K562 (cell line): Measurements from ENCODE around the gene MUC5AC. TPM values are rescaled to one million over a fixed set of nuclear protein-coding genes. Genes with fewer than 3 reads are reported as not detected.

Source experiments
- ATAC-seq: fragments of 200-7000 bp; cut with Tn5 transposase; 3 replicates; pipeline ENCODE4 v1.9.1; 2020; ENCODE audit warnings: moderate library complexity
- BruUV-seq: library from RNA; stranded (reverse); fragments of 400-500 nt; replicated peaks from 2 replicates; lab custom pipeline; 2021; lab: Mats Ljungman, UMichigan
- CTCF ChIA-PET: fragments of 300-600 bp; formaldehyde crosslinking; extraction: SDS; loops from one replicate; lab custom pipeline; 2021; ENCODE audit warnings: low intra/inter-chr PET ratio; lab: Yijun Ruan, JAX
- POLR2A ChIA-PET: fragments of 300-600, 350-650 bp; sonication (Branson Sonifier 250); formaldehyde crosslinking; extraction: SDS; loops from one replicate; lab custom pipeline; 2021; ENCODE audit warnings: antibody characterized with exemption, inconsistent platforms; lab: Yijun Ruan, JAX
- DNase-seq, 4 experiments: peaks; one replicate each; pipeline versions ENCODE4 v3.0.0 to v3.0.0-alpha.2; 2011 to 2018; ENCODE audit warnings: low spot score in 3 of 4, mixed read lengths in 3 of 4; ENCODE audit errors: extremely low read depth in 1 of 4
- FAIRE-seq: peaks from 2 replicates; lab custom pipeline; 2011; peaks lifted over from hg19 to GRCh38; lab: Jason Lieb, UNC
- H2AFZ ChIP-seq: 2 replicates; pipeline ENCODE4 v1.6.0; 2011; ENCODE audit warnings: low read depth, low read length, control low read depth, inconsistent platforms
- H3K27ac ChIP-seq: fragments of 200-600 bp; 3 replicates; pipeline ENCODE4 v1.8.0; 2011; ENCODE audit warnings: low read depth, mild to moderate bottlenecking, control low read depth, inconsistent platforms, low read length, moderate library complexity, mixed read lengths; ENCODE audit errors: extremely low read depth
- H3K27me3 ChIP-seq, 2 experiments: fragments of 300-600 bp in 1 of 2; 2 replicates in 1 of 2; 3 replicates in 1 of 2; pipeline versions ENCODE4 v1.6.0 to v1.8.0; 2011; ENCODE audit warnings: inconsistent platforms in 2 of 2, low read length in 2 of 2, mild to moderate bottlenecking in 1 of 2, mixed read lengths in 1 of 2, moderate library complexity in 1 of 2; ENCODE audit not compliant: control insufficient read depth in 2 of 2, insufficient read depth in 2 of 2
- H3K36me3 ChIP-seq: fragments of 300-600 bp; 3 replicates; pipeline ENCODE4 v1.8.0; 2011; ENCODE audit warnings: mild to moderate bottlenecking, low read length, inconsistent platforms; ENCODE audit not compliant: control insufficient read depth, insufficient read depth
- H3K4me1 ChIP-seq, 2 experiments: fragments of 200-600 bp in 1 of 2; replicated peaks in 1 of 2; 2 replicates in 1 of 2; 3 replicates in 1 of 2; pipeline versions ENCODE4 v1.5.1 to v1.8.0; 2011; ENCODE audit warnings: inconsistent platforms in 2 of 2, low read length in 2 of 2, mild to moderate bottlenecking in 1 of 2, mixed read lengths in 1 of 2, moderate library complexity in 1 of 2; ENCODE audit not compliant: control insufficient read depth in 2 of 2, insufficient read depth in 2 of 2
- H3K4me2 ChIP-seq: 2 replicates; pipeline ENCODE4 v1.6.1; 2011; ENCODE audit warnings: low read length, control low read depth, inconsistent platforms, mixed read lengths; ENCODE audit not compliant: insufficient read depth
- H3K4me3 ChIP-seq: fragments of 200-600 bp; sonication (generic), shearing (Covaris generic); 2 replicates; pipeline ENCODE4 v1.5.1; 2016; ENCODE audit warnings: control low read depth, inconsistent platforms
- H3K79me2 ChIP-seq: fragments of 200-600 bp; 3 replicates; pipeline ENCODE4 v1.8.0; 2011; ENCODE audit warnings: low read length, inconsistent platforms; ENCODE audit not compliant: control insufficient read depth, insufficient read depth
- H3K9ac ChIP-seq, 2 experiments: 2 replicates each; pipeline versions ENCODE4 v1.6.0 to v1.6.1; 2011; ENCODE audit warnings: low read depth in 2 of 2, low read length in 2 of 2, control low read depth in 1 of 2, inconsistent platforms in 1 of 2, mild to moderate bottlenecking in 1 of 2, mixed read lengths in 1 of 2; ENCODE audit not compliant: insufficient read depth in 1 of 2
- H3K9me1 ChIP-seq: one replicate; pipeline ENCODE4 v1.6.0; 2011; ENCODE audit warnings: inconsistent platforms, mild to moderate bottlenecking, low read length, moderate library complexity; ENCODE audit not compliant: control insufficient read depth, insufficient read depth
- H3K9me3 ChIP-seq: replicated peaks from 2 replicates; pipeline ENCODE4 v1.5.1; 2011; ENCODE audit warnings: low read depth, low read length, inconsistent platforms; ENCODE audit not compliant: control insufficient read depth, insufficient read depth
- H4K20me1 ChIP-seq: replicated peaks from 2 replicates; pipeline ENCODE4 v1.6.1; 2011; ENCODE audit warnings: low read length, inconsistent platforms, mixed read lengths; ENCODE audit not compliant: control insufficient read depth, insufficient read depth
- BRD9 ChIP-seq: fragments of 450-650 bp; IDR thresholded peaks from 2 replicates; pipeline ENCODE4 v1.6.1; 2018; ENCODE audit warnings: low read depth; ENCODE audit not compliant: partially characterized antibody
- CBX8 ChIP-seq: fragments of 200-600 bp; sonication (generic); IDR thresholded peaks from 2 replicates; pipeline ENCODE4 v1.6.1; 2012; ENCODE audit warnings: borderline replicate concordance, mixed run types, low read depth, mild to moderate bottlenecking, moderate library complexity, mixed read lengths, low read length, control low read depth, inconsistent platforms; ENCODE audit not compliant: poor library complexity, severe bottlenecking; ENCODE audit errors: extremely low read depth
- ETV5 ChIP-seq: sonication (generic); formaldehyde crosslinking; IDR thresholded peaks from 2 replicates; pipeline ENCODE4 v1.4.0; 2020; ENCODE audit warnings: low read depth, mild to moderate bottlenecking, missing genetic modification reagents
- GATA2 ChIP-seq: sonication (generic); formaldehyde crosslinking; IDR thresholded peaks from 2 replicates; pipeline ENCODE4 v1.4.0; 2020; ENCODE audit warnings: mild to moderate bottlenecking, missing genetic modification reagents
- GATAD2A ChIP-seq: fragments of 450-650 bp; IDR thresholded peaks from 2 replicates; pipeline ENCODE4 v1.6.1; 2017
- MAZ ChIP-seq, 2 experiments: fragments of 450-650 bp in 1 of 2; sonication (generic) in 1 of 2; formaldehyde crosslinking; IDR thresholded peaks in 1 of 2; conservative IDR thresholded peaks in 1 of 2; 2 replicates each; pipeline versions ENCODE4 v1.4.0 to v1.5.0; 2020; ENCODE audit warnings: mild to moderate bottlenecking in 1 of 2, missing genetic modification reagents in 1 of 2
- NUFIP1 ChIP-seq: fragments of 450-650 bp; IDR thresholded peaks from 2 replicates; pipeline ENCODE4 v1.6.1; 2018; ENCODE audit not compliant: partially characterized antibody
- RBM14 ChIP-seq: fragments of 200-400 bp; formaldehyde crosslinking; IDR thresholded peaks from 2 replicates; pipeline ENCODE4 v1.6.1; 2018; ENCODE audit warnings: low read depth, mild to moderate bottlenecking, low read length, moderate library complexity, borderline replicate concordance; ENCODE audit not compliant: insufficient read depth
- RBM15 ChIP-seq: fragments of 200-400 bp; formaldehyde crosslinking; IDR thresholded peaks from 2 replicates; pipeline ENCODE4 v1.6.1; 2018; ENCODE audit warnings: mild to moderate bottlenecking, low read length, moderate library complexity; ENCODE audit not compliant: insufficient read depth
- SIN3B ChIP-seq: fragments of 450-650 bp; IDR thresholded peaks from 2 replicates; pipeline ENCODE4 v1.6.1; 2017; ENCODE audit warnings: low read depth, mild to moderate bottlenecking, moderate library complexity
- SMARCE1 ChIP-seq: fragments of 450-650 bp; IDR thresholded peaks from 2 replicates; pipeline ENCODE4 v1.7.1; 2016; ENCODE audit warnings: mild to moderate bottlenecking
- SRSF1 ChIP-seq: fragments of 200-400 bp; formaldehyde crosslinking; IDR thresholded peaks from 2 replicates; pipeline ENCODE4 v1.6.1; 2017; ENCODE audit warnings: mild to moderate bottlenecking, low read depth, low read length, moderate library complexity
- TARDBP ChIP-seq: fragments of 450-650 bp; IDR thresholded peaks from 2 replicates; pipeline ENCODE4 v1.6.1; 2016
- ZNF282 ChIP-seq: sonication (generic); formaldehyde crosslinking; IDR thresholded peaks from 2 replicates; pipeline ENCODE4 v1.8.1; 2023; ENCODE audit warnings: missing genetic modification reagents
- WGBS: fragments of 100-300 bp; shearing (Covaris generic); methylation state at CpG from one replicate; pipeline ENCODE4 v1.1.6; 2016; ENCODE audit warnings: low coverage, mixed read lengths; ENCODE audit not compliant: insufficient coverage; ENCODE audit errors: missing lambda C conversion rate; 5-methylcytosine and 5-hydroxymethylcytosine counted together
- in situ Hi-C: fragments of 300-500 bp; cut with MboI; formaldehyde crosslinking; loops from 4 replicates; pipeline ENCODE4 v1.15.0; 2018; ENCODE audit warnings: inconsistent platforms, mixed read lengths
- intact Hi-C: fragments of 100-400 bp; cut with micrococcal nuclease; formaldehyde crosslinking; loops from 2 replicates; pipeline ENCODE4 v1.14.2; 2022
- polyA plus RNA-seq, 8 experiments: library from polyadenylated mRNA; depleted of rRNA in 4 of 8; stranded (reverse) in 5 of 8; unstranded in 3 of 8; fragments of >200 nt; fragmentation: Nextera tagmentation in 2 of 8; fragmentation: Illumina TruSeq in 1 of 8; extraction: Ambion mirVana in 2 of 8; extraction: Trizol in 1 of 8; gene quantifications; 2 replicates each; pipeline versions ENCODE4 v1.2.1 to v1.2.3, GENCODE V29; 2011 to 2014; ENCODE audit warnings: inconsistent platforms in 1 of 8, missing spikeins in 1 of 8
- total RNA-seq, 7 experiments: library from RNA; depleted of rRNA in 6 of 7; stranded (reverse); fragments of >200 nt in 6 of 7; fragmentation: Illumina TruSeq in 2 of 7; extraction: Trizol in 2 of 7; gene quantifications; 2 replicates each; pipeline versions ENCODE4 v1.2.1 to v1.2.3, GENCODE V29; 2011 to 2021; ENCODE audit warnings: low replicate concordance in 1 of 7
- TF ChIP-seq, protein P1 (sequence below): sonication (generic); formaldehyde crosslinking; IDR thresholded peaks from 2 replicates; pipeline ENCODE4 v1.4.0; 2020; ENCODE audit warnings: mild to moderate bottlenecking, missing genetic modification reagents
- TF ChIP-seq, protein P2 (sequence below): fragments of 250-450 bp; sonication (Bioruptor Pico); IDR thresholded peaks from 2 replicates; pipeline ENCODE4 v1.5.1; 2021; ENCODE audit warnings: mild to moderate bottlenecking
- TF ChIP-seq, protein P3 (sequence below): fragments of 250-450 bp; sonication (Bioruptor Pico); IDR thresholded peaks from 2 replicates; pipeline ENCODE4 v1.4.0; 2020; ENCODE audit warnings: mild to moderate bottlenecking, moderate library complexity

Gene MUC5AC
- total and polyA plus RNA-seq, 9 of the 15 experiments (the other 6 are each of a cell fraction or from before 2014, with no cell fraction given) = not detected

DNA sequence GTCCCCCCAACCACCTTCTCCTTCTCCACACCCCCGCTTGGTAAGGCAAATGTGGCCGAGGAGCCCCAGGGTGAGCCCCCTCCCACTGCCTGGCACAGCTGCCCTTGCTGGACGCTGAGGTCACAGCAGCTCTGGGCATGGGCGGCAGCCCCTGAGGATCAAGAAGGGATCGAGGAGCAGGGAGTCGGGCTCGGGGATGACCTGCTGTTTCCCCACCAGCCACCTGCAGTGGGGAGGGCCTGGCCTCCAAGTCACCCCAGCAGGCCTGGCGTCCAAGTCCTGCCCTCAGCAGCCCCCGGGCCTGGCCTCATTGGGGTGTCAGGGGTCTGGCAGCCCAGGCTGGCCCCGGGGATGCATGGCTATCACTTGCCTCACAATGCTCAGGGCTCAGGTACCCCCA lies 23.7 kb downstream of the MUC5AC start:
- BruUV-seq = no TSS peak
- Histone ChIP-seq H3K9ac (no peak overlapping the region), H3K4me2 (no peak overlapping the region), H3K36me3 (no peaks in the 10 kb centered on the region), H2AFZ (no peak overlapping the region), H3K4me1 (peaks cover 0 to 18% of the 10 kb centered on the region in 2 experiments; a peak in 1 of 5 replicates), H3K9me3 (no peaks in the 10 kb centered on the region; the same call in 1 of the 2 replicates), H3K9me1 (no peaks in the 10 kb centered on the region), H4K20me1 (no peaks in the 10 kb centered on the region), H3K27ac (no peak overlapping the region), H3K27me3 (peaks cover 0 to 22% of the 10 kb centered on the region in 2 experiments; a peak in 2 of 5 replicates), H3K4me3 (no peak overlapping the region), H3K79me2 (no peaks in the 10 kb centered on the region)
- CTCF ChIA-PET = no interaction called here
- in situ Hi-C loops = no loop called here
- POLR2A ChIA-PET = no interaction called here
- WGBS = 2% methylated on average over 8 of the region's 10 CpGs
- FAIRE-seq (no peak), ATAC-seq (no peak), DNase-seq (no peak)
- intact Hi-C loops = no loop called here
- TF ChIP-seq BRD9 (no peak), GATA2 (no peak), RBM15 (no peak), ETV5 (CRISPR knock-in tag) (no peak), NUFIP1 (no peak), GATAD2A (no peak), TARDBP (no peak), MAZ (CRISPR knock-in tag; conservative IDR thresholded peaks at IDR 0.05 in 1 of 2, IDR thresholded peaks at IDR 0.05 in 1 of 2) (no peak), ZNF282 (CRISPR knock-in tag) (no peak), SIN3B (no peak), SMARCE1 (no peak), RBM14 (no peak), CBX8 (no peak), SRSF1 (no peak)
- TF ChIP-seq, protein P1, sequence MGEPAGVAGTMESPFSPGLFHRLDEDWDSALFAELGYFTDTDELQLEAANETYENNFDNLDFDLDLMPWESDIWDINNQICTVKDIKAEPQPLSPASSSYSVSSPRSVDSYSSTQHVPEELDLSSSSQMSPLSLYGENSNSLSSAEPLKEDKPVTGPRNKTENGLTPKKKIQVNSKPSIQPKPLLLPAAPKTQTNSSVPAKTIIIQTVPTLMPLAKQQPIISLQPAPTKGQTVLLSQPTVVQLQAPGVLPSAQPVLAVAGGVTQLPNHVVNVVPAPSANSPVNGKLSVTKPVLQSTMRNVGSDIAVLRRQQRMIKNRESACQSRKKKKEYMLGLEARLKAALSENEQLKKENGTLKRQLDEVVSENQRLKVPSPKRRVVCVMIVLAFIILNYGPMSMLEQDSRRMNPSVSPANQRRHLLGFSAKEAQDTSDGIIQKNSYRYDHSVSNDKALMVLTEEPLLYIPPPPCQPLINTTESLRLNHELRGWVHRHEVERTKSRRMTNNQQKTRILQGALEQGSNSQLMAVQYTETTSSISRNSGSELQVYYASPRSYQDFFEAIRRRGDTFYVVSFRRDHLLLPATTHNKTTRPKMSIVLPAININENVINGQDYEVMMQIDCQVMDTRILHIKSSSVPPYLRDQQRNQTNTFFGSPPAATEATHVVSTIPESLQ (CRISPR knock-in tag) = no peak
- TF ChIP-seq, protein P2, sequence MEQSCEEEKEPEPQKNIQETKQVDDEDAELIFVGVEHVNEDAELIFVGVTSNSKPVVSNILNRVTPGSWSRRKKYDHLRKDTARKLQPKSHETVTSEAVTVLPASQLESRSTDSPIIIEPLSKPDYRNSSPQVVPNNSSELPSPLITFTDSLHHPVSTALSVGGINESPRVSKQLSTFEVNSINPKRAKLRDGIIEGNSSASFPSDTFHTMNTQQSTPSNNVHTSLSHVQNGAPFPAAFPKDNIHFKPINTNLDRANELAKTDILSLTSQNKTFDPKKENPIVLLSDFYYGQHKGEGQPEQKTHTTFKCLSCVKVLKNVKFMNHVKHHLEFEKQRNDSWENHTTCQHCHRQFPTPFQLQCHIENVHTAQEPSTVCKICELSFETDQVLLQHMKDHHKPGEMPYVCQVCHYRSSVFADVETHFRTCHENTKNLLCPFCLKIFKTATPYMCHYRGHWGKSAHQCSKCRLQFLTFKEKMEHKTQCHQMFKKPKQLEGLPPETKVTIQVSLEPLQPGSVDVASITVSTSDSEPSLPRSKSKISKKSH (CRISPR knock-in tag) = no peak
- TF ChIP-seq, protein P3, sequence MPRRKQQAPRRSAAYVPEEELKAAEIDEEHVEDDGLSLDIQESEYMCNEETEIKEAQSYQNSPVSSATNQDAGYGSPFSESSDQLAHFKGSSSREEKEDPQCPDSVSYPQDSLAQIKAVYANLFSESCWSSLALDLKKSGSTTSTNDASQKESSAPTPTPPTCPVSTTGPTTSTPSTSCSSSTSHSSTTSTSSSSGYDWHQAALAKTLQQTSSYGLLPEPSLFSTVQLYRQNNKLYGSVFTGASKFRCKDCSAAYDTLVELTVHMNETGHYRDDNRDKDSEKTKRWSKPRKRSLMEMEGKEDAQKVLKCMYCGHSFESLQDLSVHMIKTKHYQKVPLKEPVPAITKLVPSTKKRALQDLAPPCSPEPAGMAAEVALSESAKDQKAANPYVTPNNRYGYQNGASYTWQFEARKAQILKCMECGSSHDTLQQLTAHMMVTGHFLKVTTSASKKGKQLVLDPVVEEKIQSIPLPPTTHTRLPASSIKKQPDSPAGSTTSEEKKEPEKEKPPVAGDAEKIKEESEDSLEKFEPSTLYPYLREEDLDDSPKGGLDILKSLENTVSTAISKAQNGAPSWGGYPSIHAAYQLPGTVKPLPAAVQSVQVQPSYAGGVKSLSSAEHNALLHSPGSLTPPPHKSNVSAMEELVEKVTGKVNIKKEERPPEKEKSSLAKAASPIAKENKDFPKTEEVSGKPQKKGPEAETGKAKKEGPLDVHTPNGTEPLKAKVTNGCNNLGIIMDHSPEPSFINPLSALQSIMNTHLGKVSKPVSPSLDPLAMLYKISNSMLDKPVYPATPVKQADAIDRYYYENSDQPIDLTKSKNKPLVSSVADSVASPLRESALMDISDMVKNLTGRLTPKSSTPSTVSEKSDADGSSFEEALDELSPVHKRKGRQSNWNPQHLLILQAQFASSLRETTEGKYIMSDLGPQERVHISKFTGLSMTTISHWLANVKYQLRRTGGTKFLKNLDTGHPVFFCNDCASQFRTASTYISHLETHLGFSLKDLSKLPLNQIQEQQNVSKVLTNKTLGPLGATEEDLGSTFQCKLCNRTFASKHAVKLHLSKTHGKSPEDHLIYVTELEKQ (CRISPR knock-in tag) = no peak
